CD4-positive, CD25-positive, alpha-beta regulatory T cell (primary cell): ENCODE results near the gene UBN1. TPM values are rescaled to one million over a fixed set of nuclear protein-coding genes. Genes with fewer than 3 reads are reported as not detected.

Source experiments
- ATAC-seq, 2 donors: fragments of 150-1000 bp; cut with Tn5 transposase; one replicate each; pipeline ENCODE4 v1.10.0; 2021; ENCODE audit warnings: low read depth in 2 of 2, moderate number of reproducible peaks in 2 of 2, moderate library complexity in 1 of 2
- DNase-seq, 3 donors: peaks; one replicate each; pipeline versions ENCODE4 v3.0.0 to v3.0.0-alpha.2; 2012 to 2022; ENCODE audit warnings: mixed read lengths in 1 of 3
- H3K27ac ChIP-seq: one replicate; pipeline ENCODE4 v1.7.0; 2013; ENCODE audit warnings: mild to moderate bottlenecking, low read length; ENCODE audit not compliant: insufficient read depth, poor library complexity, severe bottlenecking
- H3K27me3 ChIP-seq: one replicate; pipeline ENCODE4 v1.7.0; 2013; ENCODE audit warnings: low read length; ENCODE audit not compliant: control insufficient read depth, insufficient read depth
- H3K36me3 ChIP-seq: one replicate; pipeline ENCODE4 v1.7.0; 2013; ENCODE audit warnings: mild to moderate bottlenecking, low read length, moderate library complexity; ENCODE audit not compliant: control insufficient read depth, insufficient read depth
- H3K4me1 ChIP-seq: 2 replicates; pipeline ENCODE4 v1.7.0; 2013; ENCODE audit warnings: mild to moderate bottlenecking, low read length; ENCODE audit not compliant: insufficient read depth, control insufficient read depth, poor library complexity, severe bottlenecking
- H3K4me3 ChIP-seq: one replicate; pipeline ENCODE4 v1.7.0; 2013; ENCODE audit warnings: low read depth, mild to moderate bottlenecking, low read length, moderate library complexity
- H3K9me3 ChIP-seq, 2 experiments: 1 replicate in 1 of 2; 2 replicates in 1 of 2; pipeline ENCODE4 v1.7.0; 2013; ENCODE audit warnings: low read length in 2 of 2, mild to moderate bottlenecking in 1 of 2, moderate library complexity in 1 of 2; ENCODE audit not compliant: control insufficient read depth in 2 of 2
- H3K27ac Mint-ChIP-seq, 3 donors: one replicate each; pipeline ENCODE4 v1.8.0; 2020 to 2022; ENCODE audit warnings: mild to moderate bottlenecking in 3 of 3, mixed read lengths in 3 of 3, moderate library complexity in 2 of 3
- H3K27me3 Mint-ChIP-seq: one replicate; pipeline ENCODE4 v1.8.0; 2022; ENCODE audit warnings: mild to moderate bottlenecking, mixed read lengths
- H3K36me3 Mint-ChIP-seq: one replicate; pipeline ENCODE4 v1.8.0; 2020; ENCODE audit warnings: mixed read lengths
- H3K4me1 Mint-ChIP-seq, 4 donors: one replicate each; pipeline ENCODE4 v1.8.0; 2020 to 2022; ENCODE audit warnings: mixed read lengths in 4 of 4, mild to moderate bottlenecking in 1 of 4
- H3K4me3 Mint-ChIP-seq, 4 donors: one replicate each; pipeline ENCODE4 v1.8.0; 2020 to 2022; ENCODE audit warnings: mild to moderate bottlenecking in 4 of 4, mixed read lengths in 4 of 4, moderate library complexity in 3 of 4
- H3K9me3 Mint-ChIP-seq, 7 donors: one replicate each; pipeline ENCODE4 v1.8.0; 2020 to 2022; ENCODE audit warnings: mixed read lengths in 7 of 7, mild to moderate bottlenecking in 3 of 7, moderate library complexity in 2 of 7
- polyA plus RNA-seq, 4 donors: library from polyadenylated mRNA; unstranded; fragments of 300-500 nt; fragmentation: Illumina TruSeq; gene quantifications; one replicate each; pipeline ENCODE4 v1.2.3, GENCODE V29; 2021
- total RNA-seq: library from RNA; stranded (reverse); gene quantifications from one replicate; pipeline ENCODE4 v1.2.3, GENCODE V29; 2022

Gene UBN1
- total and polyA plus RNA-seq, 5 donors from 2014 or later: 10.8 to 65.3 (median 11.4) TPM

- no peaks in the 10 kb centered on the region for H3K9me3 ChIP-seq
- Mint-ChIP-seq H3K27ac (no peak overlapping the region), H3K9me3 (no peaks in the 10 kb centered on the region), H3K4me3 (no peak overlapping the region), H3K4me1 (peaks cover 0 to 21% (median 14%) of the 10 kb centered on the region in 4 donors), H3K36me3 (peaks cover 45% of the 10 kb centered on the region), H3K27me3 (no peaks in the 10 kb centered on the region)
- ATAC-seq (no peak), DNase-seq (peak in 1 of 3 donors; percentile 29)
- H3K36me3 ChIP-seq: peaks cover 64% of the 10 kb centered on the region
- no peak overlapping the region for H3K27ac ChIP-seq
- no peaks in the 10 kb centered on the region for H3K27me3 ChIP-seq
- H3K4me1 ChIP-seq: no peaks in the 10 kb centered on the region
- H3K4me3 ChIP-seq: peak overlapping the region; percentile 15
Measured at GRCh38 chr16:4833584-4833983, 13.7 kb upstream of the UBN1 start.

- Mint-ChIP-seq H3K36me3 (peaks cover 43% of the 10 kb centered on the region), H3K4me3 (peak overlapping the region in 1 of 4 donors; percentile 12), H3K9me3 (no peaks in the 10 kb centered on the region), H3K27ac (no peak overlapping the region), H3K4me1 (peaks cover 0 to 26% (median 20%) of the 10 kb centered on the region in 4 donors), H3K27me3 (no peaks in the 10 kb centered on the region)
- no peaks in the 10 kb centered on the region for H3K4me1 ChIP-seq
- no peak for DNase-seq
- H3K4me3 ChIP-seq: no peak overlapping the region
- ATAC-seq: no peak
- no peaks in the 10 kb centered on the region for H3K27me3 ChIP-seq
- peaks cover 69% of the 10 kb centered on the region for H3K36me3 ChIP-seq
- no peaks in the 10 kb centered on the region for H3K9me3 ChIP-seq
- H3K27ac ChIP-seq: no peak overlapping the region
Measured at GRCh38 chr16:4836727-4837126, 10.6 kb upstream of the UBN1 start.

- ATAC-seq (no peak), DNase-seq (no peak)
- Histone ChIP-seq H3K27me3 (no peaks in the 10 kb centered on the region), H3K27ac (no peak overlapping the region), H3K9me3 (no peaks in the 10 kb centered on the region), H3K4me1 (no peaks in the 10 kb centered on the region), H3K36me3 (peaks cover 66% of the 10 kb centered on the region), H3K4me3 (no peak overlapping the region)
- Mint-ChIP-seq H3K4me1 (peaks cover 0 to 22% (median 17%) of the 10 kb centered on the region in 4 donors), H3K9me3 (no peaks in the 10 kb centered on the region), H3K4me3 (no peak overlapping the region), H3K27ac (peak overlapping the region in 1 of 3 donors; percentile 31), H3K27me3 (no peaks in the 10 kb centered on the region), H3K36me3 (peaks cover 31% of the 10 kb centered on the region)
Measured at GRCh38 chr16:4837733-4838501, 9.4 kb upstream of the UBN1 start.

- DNase-seq (no peak), ATAC-seq (no peak)
- Mint-ChIP-seq H3K27ac (peak overlapping the region in 2 of 3 donors; percentile 17 to 74), H3K4me1 (peaks cover 0 to 17% (median 13%) of the 10 kb centered on the region in 4 donors), H3K36me3 (peaks cover 38% of the 10 kb centered on the region), H3K4me3 (no peak overlapping the region), H3K27me3 (no peaks in the 10 kb centered on the region), H3K9me3 (no peaks in the 10 kb centered on the region)
- no peaks in the 10 kb centered on the region for H3K9me3 ChIP-seq
- H3K4me3 ChIP-seq: no peak overlapping the region
- no peak overlapping the region for H3K27ac ChIP-seq
- H3K4me1 ChIP-seq: no peaks in the 10 kb centered on the region
- peaks cover 76% of the 10 kb centered on the region for H3K36me3 ChIP-seq
- no peaks in the 10 kb centered on the region for H3K27me3 ChIP-seq
Measured at GRCh38 chr16:4839942-4840341, 7.3 kb upstream of the UBN1 start.

- H3K4me1 Mint-ChIP-seq: peaks cover 5 to 25% (median 21%) of the 10 kb centered on the region in 4 donors
- no peaks in the 10 kb centered on the region for H3K9me3 Mint-ChIP-seq
- peak overlapping the region in 1 of 4 donors; percentile 44 for H3K4me3 Mint-ChIP-seq
- Histone ChIP-seq H3K4me1 (peaks cover 8% of the 10 kb centered on the region), H3K4me3 (no peak overlapping the region), H3K27me3 (no peaks in the 10 kb centered on the region), H3K9me3 (no peaks in the 10 kb centered on the region), H3K36me3 (peaks cover 74% of the 10 kb centered on the region), H3K27ac (no peak overlapping the region)
- no peaks in the 10 kb centered on the region for H3K27me3 Mint-ChIP-seq
- peaks cover 43% of the 10 kb centered on the region for H3K36me3 Mint-ChIP-seq
- ATAC-seq (no peak), DNase-seq (no peak)
- peak overlapping the region in 1 of 3 donors; percentile 33 for H3K27ac Mint-ChIP-seq
Measured at GRCh38 chr16:4840984-4841383, 6.3 kb upstream of the UBN1 start.

GRCh38 chr16:4846503-4846900 lies 779 bp upstream of the UBN1 start:
- Mint-ChIP-seq H3K27me3 (no peaks in the 10 kb centered on the region), H3K4me1 (peaks cover 22 to 54% (median 44%) of the 10 kb centered on the region in 4 donors), H3K9me3 (no peaks in the 10 kb centered on the region), H3K36me3 (peaks cover 15% of the 10 kb centered on the region), H3K4me3 (peak overlapping the region; percentile 87 to 95 (median 90)), H3K27ac (peak overlapping the region; percentile 91 to 94 (median 92))
- H3K27me3 ChIP-seq: no peaks in the 10 kb centered on the region
- peak overlapping the region; percentile 79 for H3K4me3 ChIP-seq
- peaks cover 42% of the 10 kb centered on the region for H3K4me1 ChIP-seq
- DNase-seq (peak in 2 of 3 donors; percentile 19 to 42), ATAC-seq (no peak)
- H3K9me3 ChIP-seq: no peaks in the 10 kb centered on the region
- H3K27ac ChIP-seq: peak overlapping the region; percentile 92
- peaks cover 29% of the 10 kb centered on the region for H3K36me3 ChIP-seq

GRCh38 chr16:4847774-4848587 lies 700 bp downstream of the UBN1 start:
- H3K9me3 ChIP-seq: no peaks in the 10 kb centered on the region
- peaks cover 19% of the 10 kb centered on the region for H3K36me3 ChIP-seq
- Mint-ChIP-seq H3K27me3 (no peaks in the 10 kb centered on the region), H3K4me3 (peak overlapping the region; percentile 90 to 91 (median 90)), H3K9me3 (no peaks in the 10 kb centered on the region), H3K36me3 (peaks cover 15% of the 10 kb centered on the region), H3K4me1 (peaks cover 22 to 67% (median 53%) of the 10 kb centered on the region in 4 donors), H3K27ac (peak overlapping the region; percentile 26 to 93 (median 69))
- H3K27ac ChIP-seq: peak overlapping the region; percentile 92
- DNase-seq (peak; percentile 20 to 65 (median 50)), ATAC-seq (peak; percentile 3 to 7)
- peak overlapping the region; percentile 74 for H3K4me3 ChIP-seq
- H3K27me3 ChIP-seq: no peaks in the 10 kb centered on the region
- peaks cover 47% of the 10 kb centered on the region for H3K4me1 ChIP-seq
